Glomerular visceral epithelial cell (primary cell): ENCODE measurements around the gene ACADL.

Experiments used
- DNase-seq: peaks from one replicate; pipeline ENCODE4 v3.0.0-alpha.2; 2016; ENCODE audit errors: extremely low spot score

Gene ACADL

DNA sequence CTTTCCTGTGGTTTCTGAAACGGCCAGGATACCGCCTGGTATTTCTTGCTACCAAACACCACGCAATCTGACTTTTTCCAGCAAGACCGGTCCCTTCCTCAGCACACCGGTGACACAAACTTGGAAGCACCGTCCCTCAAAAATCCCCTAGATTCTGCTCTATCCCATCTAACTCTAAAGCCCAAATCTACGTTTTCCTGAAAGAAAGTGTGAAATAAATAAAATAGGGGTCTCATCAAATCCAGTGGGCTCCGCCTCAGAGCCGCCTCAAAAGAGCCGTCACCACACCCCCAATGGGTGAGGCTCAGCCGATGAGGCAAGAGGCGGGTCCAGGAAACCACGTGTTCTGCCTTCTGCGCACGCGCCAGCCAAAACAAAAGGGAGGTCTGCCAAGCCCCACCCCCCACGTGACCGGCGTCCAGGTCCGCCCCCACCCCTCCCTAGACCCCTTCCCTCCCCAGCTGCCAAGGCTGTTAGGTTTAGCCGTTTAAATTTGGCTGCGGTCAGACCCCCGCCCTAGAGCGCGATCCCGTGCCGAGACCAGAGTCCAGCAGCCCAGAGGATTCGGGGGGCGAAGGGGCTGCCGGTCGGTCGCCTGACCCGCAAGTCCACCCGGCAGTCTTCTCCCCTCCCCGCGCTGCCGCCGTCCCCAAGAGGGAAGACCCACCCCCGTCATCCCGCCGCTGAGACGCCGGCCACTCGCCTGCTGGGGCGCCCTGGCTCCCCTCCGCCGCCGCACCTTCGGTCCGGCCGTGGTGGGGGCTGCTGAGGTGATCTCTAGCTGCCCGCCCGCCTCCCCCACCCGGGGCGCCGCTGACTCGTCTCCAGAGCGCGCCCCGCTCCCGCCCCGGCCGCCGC, 54.6 kb downstream of the ACADL start:
- DNase-seq, result peak; percentile 99

DNA sequence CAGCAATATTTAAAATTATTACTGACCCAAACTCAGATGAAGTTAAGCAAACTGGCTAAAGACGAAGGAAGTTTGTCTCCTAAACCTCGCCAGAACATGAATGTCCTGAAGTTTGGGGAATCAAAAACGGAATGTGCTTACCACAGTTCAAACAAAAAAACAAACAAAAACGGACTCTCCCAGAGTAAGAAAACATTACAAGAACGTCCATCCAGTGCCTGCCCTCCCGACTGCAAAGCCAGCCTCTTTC, 55.1 kb downstream of the ACADL start:
- DNase-seq, result no peak

DNA sequence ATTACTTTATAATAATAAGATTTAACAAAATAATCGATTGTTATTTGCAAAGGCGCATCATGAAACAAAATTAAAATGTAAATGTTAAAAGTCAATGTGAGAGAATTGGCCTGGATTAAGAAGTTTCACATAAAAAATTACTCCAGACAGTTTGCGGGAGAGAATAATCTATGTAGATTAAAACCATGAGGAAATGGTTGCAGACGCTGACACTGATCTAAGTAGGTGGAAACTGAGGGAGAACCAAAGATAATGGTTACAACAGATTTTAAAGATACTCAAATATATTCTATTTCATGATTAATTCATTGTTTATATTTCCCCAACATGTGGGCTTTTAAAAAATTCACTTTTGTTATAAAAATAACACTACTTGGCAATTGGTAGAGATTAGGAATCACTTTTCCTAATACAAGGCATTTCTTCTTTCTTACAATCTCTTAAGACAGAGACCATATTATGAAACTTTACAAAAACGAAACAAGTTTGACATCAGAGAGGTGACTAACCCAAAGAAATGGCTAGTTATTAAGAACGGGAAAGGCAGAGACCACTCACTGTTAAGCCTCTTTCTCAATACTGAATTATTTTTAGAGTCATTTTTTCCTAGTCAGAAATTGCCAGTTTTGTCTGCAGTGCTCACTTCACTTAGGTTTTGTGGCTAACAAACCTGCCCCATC, 55.6 kb downstream of the ACADL start:
- DNase-seq, result peak; percentile 50

DNA sequence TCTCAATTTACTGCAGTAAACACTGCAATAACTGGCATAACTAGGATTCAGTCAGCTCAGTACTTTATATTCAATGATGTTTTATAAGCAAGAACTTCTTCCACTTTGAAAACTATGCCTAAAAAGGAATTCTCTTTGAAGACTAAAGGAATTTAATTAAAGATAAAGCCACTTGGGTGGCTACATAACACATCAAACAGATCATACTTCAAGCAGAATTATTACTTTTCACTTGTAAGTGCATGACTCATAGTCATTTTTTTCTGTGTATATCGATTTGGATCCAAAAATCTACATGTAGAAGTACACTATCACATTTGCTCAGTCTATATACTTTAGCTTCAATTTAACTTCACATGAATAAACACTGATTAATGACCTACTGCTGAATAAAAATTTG, 58.0 kb downstream of the ACADL start:
- DNase-seq, result no peak

DNA sequence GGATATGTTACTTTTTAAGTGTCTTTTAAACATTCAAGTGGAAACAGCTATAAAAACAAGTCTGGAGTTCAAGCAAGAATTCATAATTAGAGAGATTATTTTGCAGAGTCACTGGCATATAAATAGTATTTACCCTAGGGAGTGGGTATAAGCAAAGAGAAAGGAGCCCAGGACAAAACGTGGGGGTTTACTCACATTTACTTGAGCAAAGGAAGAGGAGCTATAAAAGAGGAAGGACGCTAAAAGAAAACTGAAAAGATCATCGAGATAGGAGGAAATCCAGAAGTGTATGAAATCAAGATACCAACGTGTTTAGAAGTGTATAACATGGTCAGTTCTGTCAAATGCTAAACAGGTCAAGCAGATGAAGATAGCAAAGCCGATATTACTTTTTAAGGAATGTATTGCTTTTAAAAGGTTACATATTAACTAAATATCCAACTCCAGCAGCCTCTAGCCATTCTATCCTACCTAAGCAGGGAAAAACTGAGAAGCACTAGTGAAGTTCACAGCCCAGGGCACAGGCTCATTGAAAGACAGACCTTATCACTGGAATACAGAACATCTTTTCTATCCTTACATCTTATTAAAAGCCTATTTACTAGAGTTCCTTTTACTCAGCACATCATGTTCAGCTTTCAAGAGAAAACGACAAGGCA, 62.7 kb downstream of the ACADL start:
- DNase-seq, result peak; percentile 32

DNA sequence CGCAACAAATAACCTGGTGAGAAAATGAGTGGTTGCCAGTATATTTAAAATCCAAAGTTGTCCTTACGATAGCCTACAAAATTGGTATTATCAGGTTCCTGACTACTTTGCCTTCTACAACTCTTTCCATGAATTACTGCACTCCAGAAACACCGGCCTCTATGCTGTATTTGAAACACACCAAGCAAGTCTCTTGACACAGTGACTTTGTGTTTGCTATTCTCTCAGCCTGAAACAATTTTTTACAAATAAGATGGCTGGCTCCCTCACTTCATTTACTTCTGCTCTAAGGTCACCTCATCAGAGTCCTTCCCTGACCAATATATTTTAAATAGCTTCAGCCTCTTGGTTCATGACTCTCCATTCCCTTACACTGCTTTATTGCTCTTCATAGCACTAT, 66.2 kb downstream of the ACADL start:
- no peak for DNase-seq

DNA sequence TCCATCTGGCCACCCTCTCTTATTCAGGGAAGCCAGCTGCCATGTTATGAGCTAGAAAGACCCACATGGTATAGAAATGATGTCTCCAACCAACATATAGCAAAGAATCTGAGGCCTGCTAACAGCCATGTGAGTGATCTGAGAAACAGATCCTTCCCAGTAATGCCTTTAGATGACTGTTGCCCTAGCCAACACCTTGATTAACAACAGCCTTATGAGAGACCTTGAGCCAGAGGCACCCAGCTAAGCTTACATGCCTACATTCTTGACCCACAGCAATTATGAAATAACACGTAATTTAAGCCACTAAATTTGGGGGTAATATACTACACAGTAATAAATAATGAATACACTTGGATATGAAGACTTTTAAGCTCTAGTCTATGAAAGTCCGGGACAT, 67.0 kb downstream of the ACADL start:
- no peak for DNase-seq

DNA sequence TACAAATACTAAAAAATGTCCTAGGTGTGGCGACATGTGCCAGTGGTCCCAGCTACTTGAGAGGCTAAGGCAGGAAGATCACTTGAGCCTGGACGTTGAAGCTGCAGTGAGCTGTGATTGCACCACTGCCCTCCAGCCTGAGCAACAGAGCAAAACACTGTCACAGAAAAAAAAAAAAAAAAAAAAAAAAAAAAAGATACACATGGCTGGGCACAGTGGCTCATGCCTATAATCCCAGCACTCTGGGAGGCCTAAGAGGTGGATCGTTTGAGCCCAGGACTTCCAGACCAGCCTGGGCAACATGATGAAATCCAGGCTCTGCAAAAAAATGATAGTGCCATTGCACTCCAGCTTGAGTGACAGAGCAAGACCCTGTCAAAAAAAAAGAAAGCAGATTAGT, 67.7 kb downstream of the ACADL start:
- peak; percentile 30 for DNase-seq

DNA sequence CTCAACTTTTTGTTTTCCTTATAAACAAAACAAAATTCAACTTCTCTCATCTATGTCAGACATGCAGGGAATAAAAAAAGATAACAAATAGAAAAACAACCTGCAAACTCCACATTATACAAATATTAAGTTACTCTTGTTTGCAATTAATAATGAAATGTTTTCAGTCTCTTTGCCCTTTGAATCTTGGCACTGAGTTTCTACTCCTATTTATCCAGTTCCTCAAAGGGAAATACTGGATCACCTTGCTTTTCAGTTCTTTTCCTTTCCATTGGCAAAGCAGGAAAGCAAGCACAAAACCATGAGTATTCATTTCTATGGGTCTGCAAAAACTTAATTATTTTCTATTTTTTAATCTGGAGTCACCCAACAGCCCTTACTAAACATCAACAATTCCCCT, 77.6 kb downstream of the ACADL start:
- no peak for DNase-seq
